Lung (tissue), 12 donors: ENCODE results near the gene ZNF345. TPM values are rescaled to one million over a fixed set of nuclear protein-coding genes. Genes with fewer than 3 reads are reported as not detected.

Source experiments
- ATAC-seq: fragments of 200-7000 bp; cut with Tn5 transposase; one replicate; pipeline ENCODE4 v1.9.1; 2020; ENCODE audit warnings: moderate number of reproducible peaks; ENCODE audit not compliant: insufficient read depth, low FRiP score
- DNase-seq, 3 donors: peaks; one replicate each; pipeline ENCODE4 v3.0.0-alpha.2; 2013 to 2017
- H3K27ac ChIP-seq, 2 donors: one replicate each; pipeline ENCODE4 v1.5.1; 2013; ENCODE audit warnings: mild to moderate bottlenecking in 2 of 2, moderate library complexity in 2 of 2, control low read depth in 1 of 2, inconsistent platforms in 1 of 2, low read depth in 1 of 2, low read length in 1 of 2
- H3K27me3 ChIP-seq, 3 donors: one replicate each; pipeline ENCODE4 v1.5.1; 2013; ENCODE audit warnings: low read length in 2 of 3; ENCODE audit not compliant: control insufficient read depth in 3 of 3, insufficient read depth in 3 of 3
- H3K36me3 ChIP-seq, 4 donors: one replicate each; pipeline ENCODE4 v1.5.1; 2013; ENCODE audit warnings: low read length in 4 of 4, mild to moderate bottlenecking in 1 of 4, moderate library complexity in 1 of 4; ENCODE audit not compliant: control insufficient read depth in 4 of 4, insufficient read depth in 4 of 4
- H3K4me1 ChIP-seq, 5 donors: one replicate each; pipeline ENCODE4 v1.5.1; 2013; ENCODE audit warnings: low read length in 5 of 5, mild to moderate bottlenecking in 2 of 5, moderate library complexity in 1 of 5; ENCODE audit not compliant: control insufficient read depth in 5 of 5, insufficient read depth in 5 of 5
- H3K4me3 ChIP-seq: one replicate; pipeline ENCODE4 v1.5.1; 2013; ENCODE audit warnings: mild to moderate bottlenecking, control low read depth, moderate library complexity
- H3K9ac ChIP-seq, 2 donors: one replicate each; pipeline ENCODE4 v1.5.1; 2013; ENCODE audit warnings: low read length in 2 of 2, control low read depth in 1 of 2; ENCODE audit not compliant: insufficient read depth in 1 of 2
- H3K9me3 ChIP-seq, 4 donors: one replicate each; pipeline ENCODE4 v1.5.1; 2013; ENCODE audit warnings: low read length in 3 of 4, mild to moderate bottlenecking in 1 of 4, moderate library complexity in 1 of 4; ENCODE audit not compliant: control insufficient read depth in 4 of 4, insufficient read depth in 3 of 4
- WGBS, 2 donors: extraction: QIAGEN DNeasy Blood & Tissue Kit; methylation state at CpG; one replicate each; pipeline ENCODE4 v1.1.7; 2013; 5-methylcytosine and 5-hydroxymethylcytosine counted together
- polyA plus RNA-seq, 2 donors: library from polyadenylated mRNA; stranded (reverse); fragments of 200-250 nt; gene quantifications; one replicate each; pipeline ENCODE4 v1.2.1, GENCODE V29; 2013
- total RNA-seq, 2 donors: library from RNA; depleted of rRNA in 1 of 2; stranded (reverse); fragments of >200 nt in 1 of 2; gene quantifications; one replicate each; pipeline ENCODE4 v1.2.1, GENCODE V29; 2014 to 2021
- TF ChIP-seq, protein P1 (sequence below): IDR thresholded peaks from 2 replicates; pipeline ENCODE4 v1.5.1; 2012; ENCODE audit warnings: mild to moderate bottlenecking; ENCODE audit errors: control extremely low read depth, extremely low read depth
- donor health status: control.
- donor health status: control.
- donor health status: Bipolar disorder and iron deficiency.
- donor health status: healthy.
- donor health status: DM: yes; HTN: yes; CAD: no.

ZNF345 gene
- total and polyA plus RNA-seq, 4 donors = 1.8 to 22.5 (median 3.5) TPM

DNA sequence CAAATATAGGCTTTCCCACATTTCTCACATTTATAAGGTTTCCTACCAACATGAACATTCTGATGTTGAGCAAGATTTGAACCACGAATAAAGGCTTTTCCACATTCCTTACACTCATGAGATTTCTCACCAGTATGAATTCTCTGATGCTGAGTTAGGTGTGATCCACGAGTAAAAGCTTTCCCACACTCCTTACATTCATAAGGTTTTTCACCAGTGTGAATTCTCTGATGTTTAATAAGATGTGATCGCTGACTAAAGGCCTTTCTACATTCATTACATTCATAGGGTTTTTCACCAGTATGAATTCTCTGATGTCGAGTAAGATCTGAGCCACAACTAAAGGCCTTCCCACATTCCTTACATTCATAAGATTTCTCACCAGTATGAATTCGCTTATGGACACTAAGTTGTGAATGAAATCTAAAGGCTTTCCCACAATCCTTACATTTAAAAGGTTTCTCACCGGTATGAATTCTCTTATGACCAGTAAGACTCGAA lies 31.5 kb upstream of the ZNF345 start:
- H3K9me3 ChIP-seq = peaks cover 40 to 66% (median 43%) of the 10 kb centered on the region in 4 donors
- DNase-seq (no peak), ATAC-seq (no peak)
- H3K4me3 ChIP-seq = no peak overlapping the region
- H3K27me3 ChIP-seq = no peaks in the 10 kb centered on the region
- H3K4me1 ChIP-seq = no peaks in the 10 kb centered on the region
- no peak overlapping the region for H3K27ac ChIP-seq
- peaks cover 22 to 80% (median 69%) of the 10 kb centered on the region in 4 donors for H3K36me3 ChIP-seq
- TF ChIP-seq, protein P1, sequence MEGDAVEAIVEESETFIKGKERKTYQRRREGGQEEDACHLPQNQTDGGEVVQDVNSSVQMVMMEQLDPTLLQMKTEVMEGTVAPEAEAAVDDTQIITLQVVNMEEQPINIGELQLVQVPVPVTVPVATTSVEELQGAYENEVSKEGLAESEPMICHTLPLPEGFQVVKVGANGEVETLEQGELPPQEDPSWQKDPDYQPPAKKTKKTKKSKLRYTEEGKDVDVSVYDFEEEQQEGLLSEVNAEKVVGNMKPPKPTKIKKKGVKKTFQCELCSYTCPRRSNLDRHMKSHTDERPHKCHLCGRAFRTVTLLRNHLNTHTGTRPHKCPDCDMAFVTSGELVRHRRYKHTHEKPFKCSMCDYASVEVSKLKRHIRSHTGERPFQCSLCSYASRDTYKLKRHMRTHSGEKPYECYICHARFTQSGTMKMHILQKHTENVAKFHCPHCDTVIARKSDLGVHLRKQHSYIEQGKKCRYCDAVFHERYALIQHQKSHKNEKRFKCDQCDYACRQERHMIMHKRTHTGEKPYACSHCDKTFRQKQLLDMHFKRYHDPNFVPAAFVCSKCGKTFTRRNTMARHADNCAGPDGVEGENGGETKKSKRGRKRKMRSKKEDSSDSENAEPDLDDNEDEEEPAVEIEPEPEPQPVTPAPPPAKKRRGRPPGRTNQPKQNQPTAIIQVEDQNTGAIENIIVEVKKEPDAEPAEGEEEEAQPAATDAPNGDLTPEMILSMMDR = no peak
- 97% methylated on average over 7 of the region's 7 CpGs for WGBS, 2 donors
- no peak overlapping the region for H3K9ac ChIP-seq

DNA sequence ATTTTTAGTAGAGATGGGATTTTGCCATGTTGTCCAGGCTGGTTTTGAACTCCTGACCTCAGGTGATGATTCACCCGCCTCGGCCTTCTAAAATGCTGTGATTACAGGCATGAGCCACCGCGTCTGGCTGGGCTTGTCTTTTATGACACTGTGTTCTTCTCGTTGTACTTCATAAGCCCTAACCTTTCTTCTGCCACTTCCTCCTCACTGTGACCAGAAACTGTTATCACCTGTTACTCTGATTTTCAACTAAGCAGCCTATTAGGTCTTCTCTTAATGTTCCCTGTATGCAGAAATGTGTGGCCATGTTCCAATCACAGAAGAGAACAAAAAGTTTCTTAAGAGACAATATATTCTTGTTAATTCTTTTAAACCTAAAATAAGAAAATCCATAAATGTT lies 28.9 kb upstream of the ZNF345 start:
- Histone ChIP-seq H3K27ac (no peak overlapping the region), H3K36me3 (peaks cover 21 to 75% (median 73%) of the 10 kb centered on the region in 4 donors), H3K4me3 (no peak overlapping the region), H3K27me3 (no peaks in the 10 kb centered on the region), H3K9ac (no peak overlapping the region), H3K9me3 (peaks cover 36 to 70% (median 48%) of the 10 kb centered on the region in 4 donors), H3K4me1 (no peaks in the 10 kb centered on the region)
- TF ChIP-seq, protein P1 = no peak
- DNase-seq = no peak
- no peak for ATAC-seq
- 98% methylated on average over 5 of the region's 5 CpGs for WGBS, 2 donors

DNA sequence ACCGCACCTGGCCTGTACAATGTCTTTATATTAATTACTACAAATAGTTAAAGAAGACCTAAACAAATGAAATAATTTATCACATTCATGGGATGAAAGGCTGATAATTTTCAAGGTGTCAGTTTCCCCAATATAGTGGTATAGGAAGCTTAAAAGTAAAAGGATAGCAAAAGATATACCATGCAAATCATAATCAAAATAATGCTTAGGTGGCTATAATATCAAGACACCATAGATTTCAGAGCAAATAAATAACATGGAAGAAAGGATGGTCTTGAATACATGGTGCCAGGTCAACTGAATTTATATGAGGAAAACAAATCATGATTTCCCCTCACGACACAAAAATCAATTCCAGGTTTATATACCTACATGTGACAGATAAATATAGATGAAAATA lies 17.2 kb upstream of the ZNF345 start:
- DNase-seq (no peak), ATAC-seq (no peak)
- WGBS, 2 donors = 99 to 100% methylated on average over 2 of the region's 2 CpGs
- peaks cover 0 to 7% (median 6%) of the 10 kb centered on the region in 5 donors for H3K4me1 ChIP-seq
- no peak overlapping the region for H3K4me3 ChIP-seq
- no peak overlapping the region for H3K9ac ChIP-seq
- H3K36me3 ChIP-seq = peaks cover 3 to 50% (median 35%) of the 10 kb centered on the region in 4 donors
- no peak overlapping the region for H3K27ac ChIP-seq
- peaks cover 26 to 37% (median 32%) of the 10 kb centered on the region in 4 donors for H3K9me3 ChIP-seq
- TF ChIP-seq, protein P1 = no peak
- no peaks in the 10 kb centered on the region for H3K27me3 ChIP-seq
